ENCODE results near the gene TMEM114. TPM values are rescaled to one million over a fixed set of nuclear protein-coding genes. Genes with fewer than 3 reads are reported as not detected.
"Not testable (repeated sequence)": the region's sequence is repeated elsewhere in the genome, so short reads cannot be mapped to it uniquely, and the experiment has no call there.

TMEM114 gene
- total RNA-seq, 1 donor from 2014 or later: not detected

- intact Hi-C loops (cut with DNase I): no loop called here
- H3K9me3 ChIP-seq: no peaks in the 10 kb centered on the region
- H3K4me1 ChIP-seq: peaks cover 0 to 8% of the 10 kb centered on the region in 2 donors
- no peaks in the 10 kb centered on the region for H3K36me3 ChIP-seq
- TF ChIP-seq CTCF (IDR thresholded peaks at IDR 0.05): peak in 1 of 3 experiments; percentile 21
- H3K4me3 ChIP-seq: no peak overlapping the region
- no peaks in the 10 kb centered on the region for H3K27me3 ChIP-seq
- DNase-seq (ENCODE audit: low spot score in 2 of 2): no peak
- no peak overlapping the region for H3K27ac ChIP-seq
Measured at GRCh38 chr16:8572919-8573724, 17.2 kb downstream of the TMEM114 start.

- Histone ChIP-seq H3K27ac (no peak overlapping the region), H3K4me3 (no peak overlapping the region), H3K36me3 (no peaks in the 10 kb centered on the region), H3K4me1 (peaks cover 0 to 11% of the 10 kb centered on the region in 2 donors), H3K27me3 (no peaks in the 10 kb centered on the region), H3K9me3 (no peaks in the 10 kb centered on the region)
- TF ChIP-seq CTCF (IDR thresholded peaks at IDR 0.05): no peak
- no peak for DNase-seq (ENCODE audit: low spot score in 2 of 2)
- intact Hi-C loops (cut with DNase I): no loop called here
Measured at GRCh38 chr16:8572063-8572918, 18.0 kb downstream of the TMEM114 start.

- no peaks in the 10 kb centered on the region for H3K27me3 ChIP-seq
- no peaks in the 10 kb centered on the region for H3K36me3 ChIP-seq
- no peaks in the 10 kb centered on the region for H3K9me3 ChIP-seq
- no peak for TF ChIP-seq CTCF (IDR thresholded peaks at IDR 0.05)
- DNase-seq (ENCODE audit: low spot score in 2 of 2): no peak
- H3K27ac ChIP-seq: no peak overlapping the region
- H3K4me3 ChIP-seq: no peak overlapping the region
- H3K4me1 ChIP-seq: peaks cover 0 to 11% of the 10 kb centered on the region in 2 donors
- intact Hi-C loops (cut with DNase I): loop anchor here (1.0 kb wide), 1 partner anchor 49 kb away; no protein-coding TSS in a partner anchor
Measured at GRCh38 chr16:8571061-8571596, 19.2 kb downstream of the TMEM114 start.

- H3K27ac ChIP-seq; H3K36me3 ChIP-seq; intact Hi-C loops (cut with DNase I); H3K27me3 ChIP-seq; H3K4me3 ChIP-seq; DNase-seq (ENCODE audit: low spot score in 2 of 2); H3K9me3 ChIP-seq: not testable (repeated sequence)
- H3K4me1 ChIP-seq: peaks cover 0 to 11% of the 10 kb centered on the region in 2 donors
Measured at GRCh38 chr16:8570393-8570792, 19.9 kb downstream of the TMEM114 start.

- peaks cover 0 to 11% of the 10 kb centered on the region in 2 donors for H3K4me1 ChIP-seq
- H3K9me3 ChIP-seq: no peaks in the 10 kb centered on the region
- H3K36me3 ChIP-seq: no peaks in the 10 kb centered on the region
- no peak for DNase-seq (ENCODE audit: low spot score in 2 of 2)
- intact Hi-C loops (cut with DNase I): loop anchor here (2.0 to 5.0 kb wide), 2 partner anchors 103 to 227 kb away; partner anchors contain the start of genes ABAT, PMM2 and TMEM186
- no peak for TF ChIP-seq CTCF (IDR thresholded peaks at IDR 0.05)
- H3K27me3 ChIP-seq: no peaks in the 10 kb centered on the region
- H3K27ac ChIP-seq: no peak overlapping the region
- peak overlapping the region in 1 of 2 donors; percentile 50 for H3K4me3 ChIP-seq
Measured at GRCh38 chr16:8569650-8570346, 20.5 kb downstream of the TMEM114 start.
